ENCODE measurements around the gene CIC.

GRCh38 chr19:42293948-42294347 is 24.9 kb downstream of the CIC start:
- TF ChIP-seq POLR2A (IDR thresholded peaks at IDR 0.05), result no peak
- no peak for TF ChIP-seq CTCF (IDR thresholded peaks at IDR 0.05)
